ENCODE data around the gene TTC39B. TPM values are rescaled to one million over a fixed set of nuclear protein-coding genes. Genes with fewer than 3 reads are reported as not detected.

TTC39B gene
- total and polyA plus RNA-seq, 11 donors: 0.42 to 5.9 (median 1.2) TPM

DNA sequence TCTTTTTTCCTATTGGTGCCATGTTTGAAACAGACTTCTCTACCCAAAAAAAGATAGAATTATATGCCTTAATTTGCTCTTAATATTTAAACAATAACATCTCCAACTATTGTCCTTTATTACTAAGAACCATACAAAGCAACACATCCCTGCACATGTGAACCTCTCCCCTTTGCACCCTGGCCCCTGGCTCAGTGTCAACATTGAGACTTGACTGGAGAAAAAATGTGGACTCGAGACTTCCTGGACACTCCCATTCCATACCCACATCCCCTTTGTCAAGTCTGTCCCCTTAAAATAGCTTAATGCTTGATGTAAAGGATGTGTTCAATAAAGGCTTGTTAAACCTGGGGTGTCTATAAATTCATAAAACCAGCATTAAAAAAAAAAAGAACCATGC, 53.2 kb downstream of the TTC39B start:
- ATAC-seq (no peak), DNase-seq (no peak)
- Histone ChIP-seq H3K36me3 (no peaks in the 10 kb centered on the region), H3K9me3 (no peaks in the 10 kb centered on the region), H3K4me3 (no peak overlapping the region), H3K4me1 (peaks cover 0 to 11% (median 8%) of the 10 kb centered on the region in 12 donors), H3K27ac (no peak overlapping the region), H3K27me3 (no peaks in the 10 kb centered on the region)
- intact Hi-C loops (cut with DNase I): no loop called here
- 43 to 75% (median 61%) methylated on average over 1 of the region's 1 CpG for WGBS, 4 donors
- TF ChIP-seq, protein P1, sequence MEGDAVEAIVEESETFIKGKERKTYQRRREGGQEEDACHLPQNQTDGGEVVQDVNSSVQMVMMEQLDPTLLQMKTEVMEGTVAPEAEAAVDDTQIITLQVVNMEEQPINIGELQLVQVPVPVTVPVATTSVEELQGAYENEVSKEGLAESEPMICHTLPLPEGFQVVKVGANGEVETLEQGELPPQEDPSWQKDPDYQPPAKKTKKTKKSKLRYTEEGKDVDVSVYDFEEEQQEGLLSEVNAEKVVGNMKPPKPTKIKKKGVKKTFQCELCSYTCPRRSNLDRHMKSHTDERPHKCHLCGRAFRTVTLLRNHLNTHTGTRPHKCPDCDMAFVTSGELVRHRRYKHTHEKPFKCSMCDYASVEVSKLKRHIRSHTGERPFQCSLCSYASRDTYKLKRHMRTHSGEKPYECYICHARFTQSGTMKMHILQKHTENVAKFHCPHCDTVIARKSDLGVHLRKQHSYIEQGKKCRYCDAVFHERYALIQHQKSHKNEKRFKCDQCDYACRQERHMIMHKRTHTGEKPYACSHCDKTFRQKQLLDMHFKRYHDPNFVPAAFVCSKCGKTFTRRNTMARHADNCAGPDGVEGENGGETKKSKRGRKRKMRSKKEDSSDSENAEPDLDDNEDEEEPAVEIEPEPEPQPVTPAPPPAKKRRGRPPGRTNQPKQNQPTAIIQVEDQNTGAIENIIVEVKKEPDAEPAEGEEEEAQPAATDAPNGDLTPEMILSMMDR (IDR thresholded peaks at IDR 0.05): no peak
- TF ChIP-seq POLR2A (IDR thresholded peaks at IDR 0.05): no peak

DNA sequence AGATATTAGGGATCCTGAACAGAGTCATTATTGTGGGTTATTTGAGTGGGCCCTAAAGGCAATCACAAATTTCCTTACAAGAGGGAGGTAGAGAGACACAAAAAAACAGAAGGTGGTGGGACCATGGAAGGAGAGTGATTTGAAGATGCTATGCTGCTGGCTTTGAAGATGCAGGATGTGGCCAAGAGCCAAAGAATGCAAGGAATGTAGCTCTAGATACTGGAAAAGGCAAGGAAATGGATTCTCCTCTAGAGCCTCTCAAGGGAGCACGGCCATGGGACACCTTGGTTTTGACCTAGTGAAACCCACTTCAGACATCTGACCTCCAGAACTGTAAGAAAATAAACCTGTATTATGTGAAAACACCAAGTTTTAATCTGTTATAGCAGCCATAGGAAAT, 53.8 kb downstream of the TTC39B start:
- peaks cover 0 to 16% (median 10%) of the 10 kb centered on the region in 12 donors for H3K4me1 ChIP-seq
- DNase-seq (no peak), ATAC-seq (no peak)
- H3K9me3 ChIP-seq: no peaks in the 10 kb centered on the region
- H3K4me3 ChIP-seq: no peak overlapping the region
- intact Hi-C loops (cut with DNase I): no loop called here
- 37 to 62% (median 43%) methylated on average over 1 of the region's 1 CpG for WGBS, 4 donors
- no peaks in the 10 kb centered on the region for H3K36me3 ChIP-seq
- H3K27ac ChIP-seq: no peak overlapping the region
- H3K27me3 ChIP-seq: no peaks in the 10 kb centered on the region
- TF ChIP-seq, protein P1 (IDR thresholded peaks at IDR 0.05): no peak
- TF ChIP-seq POLR2A (IDR thresholded peaks at IDR 0.05): no peak

DNA sequence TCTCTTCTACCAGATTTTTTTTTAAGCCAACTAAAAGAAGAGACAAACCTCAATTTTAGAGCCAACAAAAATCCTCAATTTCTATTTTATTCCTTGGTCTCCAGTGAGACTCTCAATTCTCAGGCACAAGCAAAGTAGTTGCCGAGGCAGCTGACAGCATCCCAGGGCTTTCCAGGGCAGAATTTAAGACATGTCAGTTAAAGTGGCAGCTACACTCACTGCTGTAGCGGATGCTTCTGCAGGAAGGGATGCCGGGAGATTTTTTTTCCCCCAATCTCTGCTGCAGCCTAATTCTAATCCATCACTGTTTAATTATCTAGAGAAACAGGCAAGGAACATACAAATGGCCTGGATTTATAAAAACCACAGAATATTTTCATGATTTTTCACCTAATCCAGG, 57.0 kb downstream of the TTC39B start:
- no peak for TF ChIP-seq POLR2A (IDR thresholded peaks at IDR 0.05)
- Histone ChIP-seq H3K36me3 (no peaks in the 10 kb centered on the region), H3K27me3 (no peaks in the 10 kb centered on the region), H3K9me3 (no peaks in the 10 kb centered on the region), H3K4me3 (peak overlapping the region in 3 of 12 donors; percentile 19), H3K4me1 (peaks cover 0 to 20% (median 11%) of the 10 kb centered on the region in 12 donors), H3K27ac (peak overlapping the region in 5 of 12 donors; percentile 2 to 62 (median 44))
- DNase-seq (no peak), ATAC-seq (peak in 2 of 4 donors; percentile 42 to 48)
- WGBS, 4 donors: 49 to 51% (median 51%) methylated on average over 3 of the region's 3 CpGs
- intact Hi-C loops (cut with DNase I): no loop called here

DNA sequence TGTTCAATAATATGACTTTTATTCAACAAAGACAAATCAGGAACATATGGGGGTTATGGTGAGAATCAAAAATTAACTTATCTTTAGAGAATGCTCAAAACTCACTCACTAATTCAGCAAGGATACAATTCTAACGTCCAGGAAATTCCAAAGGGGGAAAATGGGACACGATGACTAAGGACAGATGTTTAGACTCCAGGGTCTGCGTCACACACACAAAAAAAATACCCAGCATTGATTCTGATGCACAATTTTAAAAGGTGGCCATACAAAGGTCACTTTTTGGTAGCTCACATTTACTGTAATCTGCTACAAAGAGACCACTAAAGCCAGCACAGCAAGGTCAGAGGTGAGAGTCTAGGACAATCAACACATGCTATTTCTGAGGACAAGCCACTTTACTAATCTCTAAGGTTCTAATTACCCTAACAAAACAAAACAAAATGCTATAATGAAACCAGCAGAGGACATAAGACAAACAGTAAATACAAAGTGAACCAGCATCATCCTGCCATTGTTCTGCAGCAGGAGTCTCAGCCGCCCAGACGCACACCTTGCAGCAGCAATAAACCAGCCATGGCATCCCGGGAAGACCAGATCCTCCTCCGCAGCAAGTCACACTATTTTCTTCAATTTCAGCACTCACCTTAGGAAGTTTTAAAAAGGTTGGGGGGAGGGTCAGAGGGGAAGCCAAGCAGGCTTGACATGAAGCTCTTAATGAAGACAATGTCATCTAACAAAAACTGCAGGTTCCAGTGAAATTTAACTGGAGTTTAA, 57.8 kb downstream of the TTC39B start:
- peak overlapping the region in 5 of 12 donors; percentile 7 to 19 (median 19) for H3K4me3 ChIP-seq
- peak overlapping the region in 7 of 12 donors; percentile 1 to 62 (median 38) for H3K27ac ChIP-seq
- TF ChIP-seq, protein P1 (IDR thresholded peaks at IDR 0.05): no peak
- TF ChIP-seq POLR2A (IDR thresholded peaks at IDR 0.05): no peak
- peak in 2 of 4 donors; percentile 65 to 68 for ATAC-seq
- peaks cover 0 to 20% (median 11%) of the 10 kb centered on the region in 12 donors for H3K4me1 ChIP-seq
- H3K36me3 ChIP-seq: no peaks in the 10 kb centered on the region
- no peaks in the 10 kb centered on the region for H3K27me3 ChIP-seq
- intact Hi-C loops (cut with DNase I): no loop called here
- H3K9me3 ChIP-seq: no peaks in the 10 kb centered on the region
- no peak for DNase-seq
- WGBS, 4 donors: 40 to 53% (median 50%) methylated on average over 7 of the region's 7 CpGs

Data from heart left ventricle (tissue), 16 donors.